ENCODE results near the gene CEMIP2. TPM values are rescaled to one million over a fixed set of nuclear protein-coding genes. Genes with fewer than 3 reads are reported as not detected.
A peak's percentile ranks its signal among the peaks of the same experiment; 100 is the strongest.

The CEMIP2 gene
- total RNA-seq, 2 donors from 2014 or later = 20.4 to 86.5 TPM

DNA sequence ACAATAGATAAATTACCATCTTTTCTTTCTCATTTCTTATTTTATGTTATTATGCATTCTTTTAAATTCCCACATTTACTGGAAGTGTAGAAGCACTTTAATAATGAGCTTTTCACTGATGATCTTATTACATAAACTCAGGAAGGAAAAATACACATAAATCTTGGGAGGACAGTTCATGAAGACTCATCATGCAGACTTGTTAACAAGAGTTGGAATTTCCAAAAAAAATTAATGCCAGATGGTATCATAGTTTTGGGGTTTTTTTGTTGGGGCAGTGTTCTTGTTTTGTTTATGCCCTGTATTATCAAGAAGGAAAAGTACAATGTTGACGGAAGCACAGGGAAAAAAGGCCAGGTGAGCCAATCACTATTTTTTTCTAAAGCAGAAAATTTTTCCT, 35.1 kb downstream of the CEMIP2 start:
- Histone ChIP-seq H3K4me3 (no peak overlapping the region), H3K9me3 (no peaks in the 10 kb centered on the region), H3K36me3 (no peaks in the 10 kb centered on the region), H3K4me1 (replicated peaks) (no peaks in the 10 kb centered on the region), H3K27me3 (replicated peaks; ENCODE audit: insufficient read depth) (no peaks in the 10 kb centered on the region), H3K27ac (no peak overlapping the region)
- no peak for DNase-seq (ENCODE audit: low spot score)
- TF ChIP-seq POLR2A (IDR thresholded peaks at IDR 0.05) (no peak), POLR2AphosphoS5 (IDR thresholded peaks at IDR 0.05) (no peak)
- TF ChIP-seq, protein P1, sequence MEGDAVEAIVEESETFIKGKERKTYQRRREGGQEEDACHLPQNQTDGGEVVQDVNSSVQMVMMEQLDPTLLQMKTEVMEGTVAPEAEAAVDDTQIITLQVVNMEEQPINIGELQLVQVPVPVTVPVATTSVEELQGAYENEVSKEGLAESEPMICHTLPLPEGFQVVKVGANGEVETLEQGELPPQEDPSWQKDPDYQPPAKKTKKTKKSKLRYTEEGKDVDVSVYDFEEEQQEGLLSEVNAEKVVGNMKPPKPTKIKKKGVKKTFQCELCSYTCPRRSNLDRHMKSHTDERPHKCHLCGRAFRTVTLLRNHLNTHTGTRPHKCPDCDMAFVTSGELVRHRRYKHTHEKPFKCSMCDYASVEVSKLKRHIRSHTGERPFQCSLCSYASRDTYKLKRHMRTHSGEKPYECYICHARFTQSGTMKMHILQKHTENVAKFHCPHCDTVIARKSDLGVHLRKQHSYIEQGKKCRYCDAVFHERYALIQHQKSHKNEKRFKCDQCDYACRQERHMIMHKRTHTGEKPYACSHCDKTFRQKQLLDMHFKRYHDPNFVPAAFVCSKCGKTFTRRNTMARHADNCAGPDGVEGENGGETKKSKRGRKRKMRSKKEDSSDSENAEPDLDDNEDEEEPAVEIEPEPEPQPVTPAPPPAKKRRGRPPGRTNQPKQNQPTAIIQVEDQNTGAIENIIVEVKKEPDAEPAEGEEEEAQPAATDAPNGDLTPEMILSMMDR (IDR thresholded peaks at IDR 0.05) = no peak
- intact Hi-C loops (cut with DNase I) = no loop called here
- 70% methylated on average over 1 of the region's 1 CpG for WGBS

DNA sequence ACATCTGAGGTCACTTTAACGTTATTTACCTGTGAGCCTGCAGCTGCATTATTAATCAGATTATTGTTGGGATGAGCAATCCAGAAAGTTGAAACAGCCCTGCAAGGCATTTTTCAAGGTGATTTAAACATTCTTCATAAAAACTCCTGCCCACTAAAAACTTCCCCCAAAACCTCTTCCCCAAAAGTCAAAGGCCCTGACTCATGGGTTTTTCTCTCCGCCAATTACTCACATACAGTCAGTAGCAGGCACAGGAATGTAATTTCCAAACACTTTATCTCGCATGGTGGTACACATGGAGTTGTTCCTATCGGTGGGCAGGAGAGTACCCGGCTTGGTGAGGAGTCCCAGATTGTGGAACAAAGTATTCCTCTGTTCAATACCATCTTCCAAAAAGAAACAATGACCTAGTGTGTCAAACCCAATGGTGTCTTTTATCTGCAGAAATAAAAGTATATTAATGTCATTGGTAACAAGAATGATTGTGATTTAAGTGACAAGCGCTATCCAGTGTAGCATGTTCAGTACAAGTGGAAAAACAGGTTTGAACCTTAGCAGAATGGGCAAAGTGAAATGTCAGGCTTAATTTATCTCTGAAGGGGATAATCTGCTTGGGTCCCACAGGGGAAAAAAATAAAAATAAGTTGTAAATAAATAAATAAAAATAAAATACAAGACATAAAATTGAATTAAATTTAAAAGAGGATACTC, 38.3 kb downstream of the CEMIP2 start:
- intact Hi-C loops (cut with DNase I) = no loop called here
- Histone ChIP-seq H3K4me3 (no peak overlapping the region), H3K27ac (no peak overlapping the region), H3K36me3 (no peaks in the 10 kb centered on the region), H3K27me3 (replicated peaks; ENCODE audit: insufficient read depth) (no peaks in the 10 kb centered on the region), H3K9me3 (no peaks in the 10 kb centered on the region), H3K4me1 (replicated peaks) (no peaks in the 10 kb centered on the region)
- TF ChIP-seq POLR2AphosphoS5 (IDR thresholded peaks at IDR 0.05) (peak; percentile 13), POLR2A (IDR thresholded peaks at IDR 0.05) (no peak)
- TF ChIP-seq, protein P1 (IDR thresholded peaks at IDR 0.05) = no peak
- 60% methylated on average over 6 of the region's 6 CpGs for WGBS
- DNase-seq (ENCODE audit: low spot score) = no peak

DNA sequence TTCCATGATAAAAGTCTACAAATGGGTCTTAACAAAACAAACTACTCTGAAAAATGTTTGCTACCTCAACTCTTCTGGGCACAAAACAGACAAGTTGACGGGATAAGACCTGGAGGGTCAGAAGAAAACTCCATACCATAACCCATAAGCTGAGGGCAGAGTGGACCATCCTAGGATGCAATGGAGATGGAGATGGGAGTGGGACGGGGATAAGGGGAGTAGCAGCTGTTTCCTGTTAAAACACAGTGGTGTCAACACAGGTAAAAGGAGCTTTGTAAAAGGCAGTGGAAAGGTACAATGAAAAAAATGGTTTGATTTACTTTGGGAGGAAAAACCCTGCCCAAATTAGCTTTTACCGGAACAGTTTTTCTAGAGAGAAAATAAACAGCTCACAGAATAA, 41.6 kb downstream of the CEMIP2 start:
- H3K4me1 ChIP-seq (replicated peaks) = no peaks in the 10 kb centered on the region
- no peak for TF ChIP-seq POLR2AphosphoS5 (IDR thresholded peaks at IDR 0.05)
- TF ChIP-seq POLR2A (IDR thresholded peaks at IDR 0.05) = no peak
- TF ChIP-seq, protein P1 (IDR thresholded peaks at IDR 0.05) = no peak
- 53% methylated on average over 3 of the region's 3 CpGs for WGBS
- H3K9me3 ChIP-seq = no peaks in the 10 kb centered on the region
- intact Hi-C loops (cut with DNase I) = no loop called here
- H3K36me3 ChIP-seq = no peaks in the 10 kb centered on the region
- H3K27me3 ChIP-seq (replicated peaks; ENCODE audit: insufficient read depth) = no peaks in the 10 kb centered on the region
- no peak for DNase-seq (ENCODE audit: low spot score)
- no peak overlapping the region for H3K27ac ChIP-seq
- no peak overlapping the region for H3K4me3 ChIP-seq

DNA sequence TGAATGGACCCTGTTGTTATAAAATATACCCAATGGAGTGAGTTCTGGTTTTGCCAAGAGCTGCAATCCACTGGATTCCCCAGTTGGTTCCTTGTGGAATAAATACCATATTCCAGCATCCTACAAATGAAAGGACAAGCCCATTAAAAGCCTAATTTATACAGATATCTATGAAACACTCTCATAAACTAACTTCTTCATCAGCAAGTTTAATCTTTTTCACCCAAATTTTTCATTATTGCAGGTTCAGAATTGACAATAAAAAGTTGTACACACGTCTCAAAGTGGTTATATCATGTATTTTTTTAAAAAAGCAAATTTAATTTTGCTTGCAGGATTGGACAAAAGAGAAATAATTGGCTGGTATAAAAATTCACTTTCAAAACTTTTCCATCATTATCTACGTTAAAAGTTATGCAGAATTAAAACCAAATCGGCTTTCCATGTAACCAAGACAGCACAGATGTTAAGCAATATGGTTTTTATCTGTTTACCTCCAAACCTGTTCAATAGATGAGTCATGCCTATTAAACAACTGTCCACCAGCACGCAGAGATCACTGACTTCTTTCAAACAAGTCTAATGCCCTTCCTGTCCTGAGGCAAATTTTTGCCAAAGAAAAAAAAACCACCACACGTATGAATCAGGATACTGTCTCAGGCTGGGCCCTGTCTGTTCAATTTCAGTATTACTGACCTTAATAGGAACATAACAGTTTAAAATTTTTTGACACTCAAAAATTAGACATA, 42.5 kb downstream of the CEMIP2 start:
- Histone ChIP-seq H3K27me3 (replicated peaks; ENCODE audit: insufficient read depth) (no peaks in the 10 kb centered on the region), H3K36me3 (no peaks in the 10 kb centered on the region), H3K27ac (no peak overlapping the region), H3K9me3 (no peaks in the 10 kb centered on the region), H3K4me1 (replicated peaks) (no peaks in the 10 kb centered on the region), H3K4me3 (no peak overlapping the region)
- peak; percentile 64 for DNase-seq (ENCODE audit: low spot score)
- TF ChIP-seq POLR2A (IDR thresholded peaks at IDR 0.05) = no peak
- TF ChIP-seq, protein P1 (IDR thresholded peaks at IDR 0.05) = no peak
- peak; percentile 90 for TF ChIP-seq POLR2AphosphoS5 (IDR thresholded peaks at IDR 0.05)
- WGBS = 22% methylated on average over 5 of the region's 5 CpGs
- intact Hi-C loops (cut with DNase I) = no loop called here

DNA sequence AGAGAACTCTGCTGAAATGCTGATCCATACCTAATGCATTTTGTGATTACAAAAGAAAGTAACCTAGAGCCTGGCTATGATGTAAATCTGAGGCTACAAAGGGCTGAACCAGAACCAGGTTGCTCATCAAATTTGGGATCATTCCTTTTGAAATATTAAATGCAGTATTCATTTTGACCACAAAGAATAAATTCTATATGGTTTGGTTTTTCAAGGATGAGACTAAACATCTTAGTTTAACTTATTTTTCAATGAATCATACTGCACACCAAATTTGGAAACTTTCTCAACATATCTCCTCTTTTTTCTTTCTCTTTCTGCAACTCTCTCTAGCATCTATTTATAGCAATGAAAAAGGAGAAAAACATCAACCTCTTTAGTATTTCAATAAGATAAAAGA, 46.5 kb downstream of the CEMIP2 start:
- Histone ChIP-seq H3K27ac (no peak overlapping the region), H3K4me1 (replicated peaks) (no peaks in the 10 kb centered on the region), H3K9me3 (no peaks in the 10 kb centered on the region), H3K36me3 (no peaks in the 10 kb centered on the region), H3K4me3 (no peak overlapping the region), H3K27me3 (replicated peaks; ENCODE audit: insufficient read depth) (no peaks in the 10 kb centered on the region)
- TF ChIP-seq POLR2AphosphoS5 (IDR thresholded peaks at IDR 0.05) (no peak), POLR2A (IDR thresholded peaks at IDR 0.05) (no peak)
- TF ChIP-seq, protein P1 (IDR thresholded peaks at IDR 0.05) = no peak
- DNase-seq (ENCODE audit: low spot score) = no peak
- intact Hi-C loops (cut with DNase I) = no loop called here

All from prostate gland (tissue), 2 donors.